HG03139 (cell line): Measurements from ENCODE around the gene IGFL4.

Source experiments
- ATAC-seq: cut with Tn5 transposase; IDR thresholded peaks from one replicate; pipeline ENCODE4 v1.9.1; 2021; ENCODE audit not compliant: unreplicated experiment

Gene IGFL4

DNA sequence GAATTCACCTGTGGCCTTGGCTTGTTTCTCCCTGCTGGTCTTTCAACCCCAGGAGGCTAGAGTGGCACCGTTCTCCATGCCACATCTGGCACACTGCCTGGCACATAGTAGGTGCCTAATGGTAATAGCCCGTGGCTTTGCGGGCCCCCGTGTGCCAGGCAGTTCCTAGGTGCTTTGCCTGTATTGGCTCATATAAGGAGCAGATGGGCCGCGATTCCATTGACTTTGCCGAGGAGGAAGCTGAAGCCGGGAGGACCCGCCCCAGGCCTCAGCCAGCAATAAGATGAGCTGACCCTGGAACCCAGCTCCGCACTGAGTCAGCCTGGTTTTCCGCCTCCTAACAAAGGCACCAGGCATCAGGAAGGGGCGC, 18.8 kb downstream of the IGFL4 start:
- ATAC-seq: no peak

DNA sequence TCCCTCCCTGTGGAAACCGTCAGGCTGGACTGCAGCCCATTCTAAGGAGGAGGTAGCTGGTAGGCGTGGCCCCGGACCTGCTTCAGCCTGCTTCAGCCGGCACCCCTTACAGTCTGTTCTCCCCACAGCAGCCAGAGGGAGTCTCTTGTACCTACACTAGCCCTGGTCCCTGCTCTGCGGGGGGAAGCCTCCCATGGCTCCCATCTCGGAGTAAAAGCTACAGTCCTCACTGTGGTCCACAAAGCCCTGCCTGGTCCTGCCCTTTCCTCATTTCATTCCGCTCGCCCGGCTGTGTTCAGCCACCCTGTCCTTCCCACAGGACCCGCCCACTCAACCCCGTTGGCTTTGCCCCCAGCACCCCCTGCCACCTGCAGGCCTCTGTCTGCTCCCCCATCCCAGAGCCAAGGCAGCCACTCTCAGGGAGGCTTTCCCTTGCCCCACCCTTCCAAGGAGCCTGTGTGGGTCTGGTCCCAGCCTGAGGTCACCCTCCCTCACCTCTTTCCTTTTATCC, 19.2 kb downstream of the IGFL4 start:
- ATAC-seq: no peak

DNA sequence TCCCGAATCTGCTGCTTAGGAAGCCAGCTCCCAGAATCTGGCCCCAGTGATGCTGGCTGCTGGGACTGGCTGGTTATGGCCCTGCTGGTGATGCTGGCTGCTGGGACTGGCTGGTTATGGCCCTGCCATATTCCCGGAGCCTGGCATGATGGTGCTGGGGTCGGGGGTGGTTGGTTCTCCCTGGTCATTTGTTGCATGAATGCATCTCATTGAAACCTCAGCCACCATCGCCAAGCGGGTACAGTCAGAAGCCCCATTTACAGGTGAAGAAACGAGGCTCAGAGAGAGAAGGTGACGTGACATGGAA, 20.0 kb downstream of the IGFL4 start:
- ATAC-seq: no peak

DNA sequence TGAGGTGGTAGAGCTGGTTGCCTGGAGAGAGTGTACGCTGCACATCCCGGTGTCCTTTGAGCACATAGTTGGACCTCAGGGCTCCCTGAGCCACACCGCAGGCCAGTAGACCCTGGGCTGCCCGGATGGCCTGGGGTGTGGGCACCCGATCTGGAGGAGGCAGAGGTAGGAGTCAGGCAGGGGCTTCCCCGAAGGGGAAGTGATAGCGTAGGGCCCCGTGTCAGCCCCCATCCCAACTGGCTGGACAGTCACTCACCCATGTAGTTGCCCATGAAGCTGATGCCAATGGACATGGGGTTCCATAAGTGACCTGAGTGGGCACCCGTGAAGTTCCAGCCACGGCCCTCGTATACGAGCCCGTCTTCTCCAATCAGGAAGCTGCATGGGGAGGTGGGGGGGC, 21.5 kb downstream of the IGFL4 start:
- ATAC-seq: no peak

DNA sequence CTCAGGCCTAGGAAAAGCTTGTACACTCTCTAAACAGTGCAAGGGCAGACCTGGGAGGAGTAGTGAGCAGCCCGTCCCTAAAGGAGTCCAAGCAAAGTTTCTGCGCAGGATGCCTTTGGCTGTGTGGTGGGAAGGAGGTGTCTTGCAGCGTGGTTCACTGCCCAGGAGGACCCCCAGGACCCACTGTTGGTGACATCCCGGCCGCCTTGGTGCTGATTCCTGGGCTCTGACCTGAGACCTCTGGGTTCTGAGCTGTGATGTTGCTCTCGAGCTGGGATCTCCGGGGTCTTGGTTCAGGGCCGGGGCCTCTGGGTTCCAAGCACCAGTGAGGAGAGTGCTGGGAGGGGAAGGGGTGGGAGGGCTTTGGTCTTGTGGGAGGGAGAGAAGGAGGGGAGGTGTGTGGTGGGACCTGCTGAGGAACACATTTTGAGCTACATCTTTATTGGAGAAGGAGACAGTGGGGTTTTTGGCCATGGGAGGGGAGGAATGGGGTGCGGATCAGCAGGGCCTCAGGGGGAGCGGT, 22.0 kb downstream of the IGFL4 start:
- ATAC-seq: no peak

DNA sequence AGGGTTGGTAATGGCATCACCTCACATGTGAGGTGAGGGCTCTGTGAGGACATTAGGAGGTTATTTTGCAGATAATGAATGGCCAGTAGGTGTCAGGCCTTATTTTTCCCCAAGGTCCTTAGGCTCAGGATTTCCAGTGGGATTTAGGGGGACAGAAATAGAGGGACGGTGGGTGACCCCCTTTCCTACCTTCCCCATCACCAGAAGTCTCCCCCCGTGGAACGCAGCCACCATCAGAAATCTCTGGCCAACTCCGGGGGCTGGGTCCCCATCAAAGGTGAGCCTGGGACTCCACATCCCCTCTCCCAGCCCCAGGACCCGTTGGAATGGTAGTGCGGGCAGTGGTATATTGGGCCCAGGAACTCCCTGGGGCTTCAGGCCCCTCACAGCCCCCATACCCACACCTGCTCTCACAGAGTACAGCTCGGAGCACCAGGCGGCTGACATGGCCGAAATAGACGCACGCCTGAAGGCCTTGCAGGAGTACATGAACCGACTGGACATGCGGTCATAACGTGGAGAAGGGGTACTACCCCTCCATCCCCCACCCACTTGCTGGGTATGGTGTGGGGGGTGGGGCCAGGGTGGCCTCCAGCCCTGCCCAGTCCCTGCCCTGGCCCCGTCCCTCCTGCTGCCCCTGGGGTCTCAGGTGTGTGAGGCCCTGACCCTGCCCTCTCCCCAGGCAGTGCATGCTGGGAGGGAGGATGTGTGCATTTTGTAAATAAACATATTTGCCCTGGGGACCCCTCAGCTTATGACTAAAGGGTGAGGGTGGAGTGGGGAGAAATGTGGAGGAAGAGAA, 22.7 kb downstream of the IGFL4 start:
- no peak for ATAC-seq

DNA sequence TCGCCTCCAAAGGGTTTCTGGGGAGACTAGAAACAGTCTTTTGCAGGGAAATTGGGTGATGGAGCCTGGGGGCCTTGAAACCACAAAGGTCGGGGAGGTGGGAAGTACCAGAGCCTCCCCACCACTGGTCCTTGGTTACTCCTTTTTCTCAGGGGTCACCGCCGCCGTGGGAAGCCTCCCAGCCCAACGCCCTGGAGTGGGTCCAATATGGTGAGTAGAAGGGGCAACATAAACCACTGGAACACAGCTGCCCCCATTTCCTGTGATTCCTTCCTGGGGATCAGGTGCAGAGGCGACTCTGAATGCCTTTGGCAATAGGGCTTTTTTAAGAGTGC, 23.7 kb downstream of the IGFL4 start:
- ATAC-seq: no peak

DNA sequence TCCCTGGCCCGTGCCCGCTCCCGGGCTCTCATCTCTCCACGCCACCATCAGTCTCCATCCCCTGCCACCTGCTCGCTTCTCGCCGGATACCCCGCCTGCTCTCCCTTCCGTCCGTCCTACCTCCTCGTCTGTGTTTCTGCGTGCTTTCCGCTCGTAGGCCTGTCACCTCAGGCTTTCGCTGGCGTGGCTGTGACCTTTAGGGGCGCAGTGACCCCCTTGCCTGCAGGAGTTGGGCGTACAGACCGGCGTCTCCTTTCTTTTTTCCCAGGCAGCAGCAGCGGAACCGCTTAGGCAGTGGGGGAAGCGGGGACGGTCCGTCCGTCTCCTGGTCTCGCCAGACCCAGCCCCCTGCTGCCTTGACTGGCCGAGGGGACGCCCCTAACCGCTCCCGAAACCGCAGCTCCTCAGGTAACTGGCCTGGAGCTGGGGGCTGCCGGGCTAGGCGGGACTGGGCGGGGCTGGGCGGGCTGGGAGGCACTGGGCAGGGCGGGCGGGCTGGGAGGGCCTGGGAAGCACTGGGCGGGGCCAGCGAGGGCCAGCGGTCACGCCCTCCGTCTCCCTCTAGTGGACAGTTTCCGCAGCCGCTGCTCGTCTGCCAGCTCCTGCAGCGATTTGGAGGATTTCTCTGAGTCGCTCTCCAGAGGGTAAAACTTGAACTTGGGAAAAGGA, 24.2 kb downstream of the IGFL4 start:
- peak; percentile 44 for ATAC-seq

DNA sequence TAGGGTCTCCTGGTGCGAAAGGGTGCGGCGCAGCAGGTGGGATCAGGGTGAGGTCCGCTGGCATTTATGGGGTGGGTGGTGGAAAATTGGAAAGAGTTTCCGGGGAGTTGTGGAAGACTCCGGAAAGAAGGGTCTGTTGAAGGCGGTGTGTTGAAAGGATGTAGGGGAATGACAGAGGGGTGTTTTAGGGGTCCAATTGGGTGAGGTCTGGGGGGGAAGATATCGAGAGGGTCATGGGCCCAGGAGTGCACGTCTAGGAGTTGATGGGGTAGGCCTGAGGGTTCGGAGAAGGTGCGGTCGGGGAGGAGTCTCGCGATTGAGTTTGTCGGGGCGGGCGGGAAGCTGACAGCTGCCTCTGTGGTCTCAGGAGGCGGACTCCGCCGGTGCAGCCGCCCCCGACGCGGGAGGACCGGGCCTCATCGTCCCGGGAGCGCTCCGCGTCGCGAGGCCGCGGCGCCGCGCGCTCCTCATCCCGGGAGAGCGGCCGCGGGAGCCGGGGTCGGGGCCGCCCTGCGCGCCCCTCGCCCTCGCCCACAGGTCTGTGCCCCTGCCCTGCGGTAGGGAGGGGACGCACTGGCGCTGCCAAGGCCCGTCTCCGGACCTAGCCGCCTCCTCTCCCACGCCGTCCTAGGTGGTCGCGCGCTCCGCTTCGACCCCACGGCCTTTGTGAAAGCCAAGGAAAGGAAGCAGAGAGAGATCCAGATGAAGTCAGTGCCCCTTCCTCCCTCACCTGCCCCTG, 24.9 kb downstream of the IGFL4 start:
- no peak for ATAC-seq

DNA sequence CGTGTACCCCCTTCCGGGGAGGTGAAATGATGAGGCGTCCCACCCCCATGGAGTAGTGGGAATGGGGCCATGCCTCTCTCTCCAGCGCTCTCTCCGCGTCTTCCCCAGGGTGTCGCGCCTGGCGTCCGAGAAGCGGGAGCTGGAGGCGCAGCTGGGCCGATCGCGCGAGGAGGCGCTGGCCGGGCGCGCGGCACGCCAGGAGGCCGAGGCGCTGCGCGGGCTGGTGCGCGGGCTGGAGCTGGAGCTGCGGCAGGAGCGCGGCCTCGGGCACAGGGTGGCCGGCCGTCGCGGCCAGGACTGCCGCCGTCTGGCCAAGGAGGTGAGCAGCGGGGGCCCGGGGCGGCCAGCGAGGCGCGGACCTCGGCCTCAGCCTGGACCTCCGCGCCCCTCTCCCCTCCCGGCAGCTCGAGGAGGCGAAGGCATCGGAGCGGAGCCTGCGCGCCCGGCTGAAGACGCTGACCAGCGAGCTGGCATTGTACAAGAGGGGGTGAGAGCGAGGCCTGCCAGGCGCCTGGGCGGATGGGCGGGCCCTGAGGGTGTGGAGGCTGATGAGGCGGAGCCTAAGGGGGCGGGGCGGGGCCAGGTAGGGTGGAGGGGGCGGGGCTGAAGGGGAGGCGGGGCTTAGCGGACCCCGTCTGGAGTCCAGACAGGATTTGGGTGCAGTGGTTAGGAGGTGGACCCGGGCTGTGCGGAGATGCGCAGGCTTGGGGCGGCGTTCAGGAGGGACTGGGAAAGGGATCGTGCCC, 25.7 kb downstream of the IGFL4 start:
- ATAC-seq: no peak

DNA sequence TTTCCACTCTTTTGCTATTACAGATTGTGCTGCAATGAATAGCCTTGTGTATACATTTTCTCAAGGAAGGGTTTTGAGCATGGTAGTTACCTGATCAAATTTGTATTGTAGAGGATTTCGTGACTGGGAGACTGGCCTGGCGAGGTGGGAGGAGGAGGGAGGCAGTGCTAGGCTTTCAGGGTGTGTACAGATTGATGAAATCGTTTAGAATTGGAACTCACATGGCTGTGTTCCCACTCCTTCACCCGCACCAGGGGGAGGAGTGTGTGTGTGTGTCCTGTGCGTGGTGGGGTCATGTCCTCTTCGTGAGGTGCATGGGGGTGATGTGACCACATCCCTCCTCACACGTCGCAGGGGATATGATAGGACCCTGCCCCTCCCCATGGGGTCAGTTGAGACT, 26.3 kb downstream of the IGFL4 start:
- no peak for ATAC-seq

DNA sequence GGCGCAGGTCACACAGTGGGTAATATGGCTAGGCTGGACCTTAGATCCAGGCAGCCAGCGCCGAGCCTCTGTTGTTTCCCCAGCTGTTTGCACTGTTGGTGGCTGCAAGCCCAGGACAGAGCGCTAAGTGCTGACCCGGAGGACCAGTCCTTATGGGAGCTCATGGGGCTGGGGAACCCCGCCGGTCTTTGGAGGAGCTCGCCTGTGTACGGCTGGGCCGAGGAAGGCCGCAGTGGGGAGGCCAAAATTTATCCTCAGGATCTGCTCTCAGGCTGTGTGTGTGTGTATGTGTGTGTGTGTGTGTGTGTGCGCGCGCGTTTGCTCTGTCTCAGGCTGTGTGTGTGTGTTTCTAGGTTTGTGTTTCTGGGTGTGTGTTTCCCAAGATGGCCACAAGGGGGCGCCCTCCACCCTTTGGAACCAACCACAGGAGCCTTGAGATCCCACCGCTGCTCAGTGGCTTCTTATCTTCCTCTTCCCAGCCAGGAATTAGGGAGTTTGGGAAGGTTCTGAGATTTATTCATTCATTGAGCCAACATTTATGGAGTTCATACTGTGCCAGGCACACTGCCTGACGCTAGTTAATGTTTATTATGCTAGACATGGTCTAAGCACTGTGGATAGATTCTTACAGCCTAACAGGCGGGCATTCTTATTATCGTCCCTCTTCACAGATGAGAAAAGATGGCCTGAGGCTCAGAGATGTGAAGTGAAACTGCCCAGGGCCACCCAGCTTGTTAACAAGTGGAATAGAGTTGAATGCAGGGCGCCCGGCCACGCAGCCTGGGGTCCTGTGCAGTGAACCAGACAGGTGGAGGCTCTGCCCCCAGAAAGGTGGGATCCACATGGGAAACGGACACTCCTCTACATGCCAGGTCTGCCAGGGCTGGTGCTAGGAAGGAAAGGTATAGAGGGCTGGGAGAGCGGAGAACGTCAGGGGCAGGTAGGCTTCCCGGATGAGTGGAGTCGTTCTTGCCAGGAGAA, 31.0 kb downstream of the IGFL4 start:
- ATAC-seq: no peak

DNA sequence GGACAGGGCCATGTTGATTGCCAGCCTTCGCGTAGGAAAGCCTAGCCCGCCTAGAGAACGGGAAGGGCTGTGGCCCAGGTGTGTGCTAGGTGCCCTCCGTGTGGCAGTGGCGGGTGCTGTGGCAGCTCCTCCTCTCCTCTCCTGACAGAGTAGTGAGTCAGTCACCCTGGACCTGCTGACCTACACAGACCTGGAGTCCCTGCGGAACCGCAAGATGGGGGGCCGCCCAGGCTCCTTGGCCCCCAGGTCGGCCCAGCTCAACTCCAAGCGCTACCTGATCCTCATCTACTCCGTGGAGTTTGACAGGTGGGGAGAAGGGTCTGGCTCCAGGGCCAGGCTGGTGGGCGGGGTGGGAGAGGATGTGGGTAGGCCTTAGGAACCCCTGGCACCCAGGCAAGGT, 34.4 kb downstream of the IGFL4 start:
- ATAC-seq: no peak

DNA sequence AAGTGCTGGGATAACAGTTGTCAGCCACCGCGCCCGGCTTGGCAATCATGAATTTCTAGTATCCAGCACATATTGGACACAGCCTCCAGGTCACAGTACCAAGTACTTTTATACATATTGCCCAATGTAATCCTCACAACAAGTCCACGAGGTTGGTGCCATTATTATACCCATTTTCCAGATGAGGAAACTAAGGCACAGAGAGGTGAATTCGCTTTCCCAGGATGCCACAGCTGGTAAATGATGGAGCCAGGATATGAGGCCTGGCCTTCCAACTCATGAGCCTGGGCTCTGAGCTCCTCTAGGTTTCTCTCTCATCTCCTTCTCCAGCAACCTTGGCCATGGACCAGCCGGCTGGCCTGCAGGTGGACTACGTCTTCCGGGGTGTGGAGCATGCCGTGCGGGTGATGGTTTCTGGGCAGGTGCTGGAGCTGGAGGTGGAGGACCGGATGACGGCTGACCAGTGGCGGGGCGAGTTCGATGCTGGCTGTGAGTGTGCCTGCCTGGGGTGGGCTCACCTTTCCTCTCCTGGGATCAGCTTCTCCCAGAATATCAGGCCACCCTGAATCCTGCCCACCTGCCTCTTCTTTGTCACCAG, 38.0 kb downstream of the IGFL4 start:
- no peak for ATAC-seq

DNA sequence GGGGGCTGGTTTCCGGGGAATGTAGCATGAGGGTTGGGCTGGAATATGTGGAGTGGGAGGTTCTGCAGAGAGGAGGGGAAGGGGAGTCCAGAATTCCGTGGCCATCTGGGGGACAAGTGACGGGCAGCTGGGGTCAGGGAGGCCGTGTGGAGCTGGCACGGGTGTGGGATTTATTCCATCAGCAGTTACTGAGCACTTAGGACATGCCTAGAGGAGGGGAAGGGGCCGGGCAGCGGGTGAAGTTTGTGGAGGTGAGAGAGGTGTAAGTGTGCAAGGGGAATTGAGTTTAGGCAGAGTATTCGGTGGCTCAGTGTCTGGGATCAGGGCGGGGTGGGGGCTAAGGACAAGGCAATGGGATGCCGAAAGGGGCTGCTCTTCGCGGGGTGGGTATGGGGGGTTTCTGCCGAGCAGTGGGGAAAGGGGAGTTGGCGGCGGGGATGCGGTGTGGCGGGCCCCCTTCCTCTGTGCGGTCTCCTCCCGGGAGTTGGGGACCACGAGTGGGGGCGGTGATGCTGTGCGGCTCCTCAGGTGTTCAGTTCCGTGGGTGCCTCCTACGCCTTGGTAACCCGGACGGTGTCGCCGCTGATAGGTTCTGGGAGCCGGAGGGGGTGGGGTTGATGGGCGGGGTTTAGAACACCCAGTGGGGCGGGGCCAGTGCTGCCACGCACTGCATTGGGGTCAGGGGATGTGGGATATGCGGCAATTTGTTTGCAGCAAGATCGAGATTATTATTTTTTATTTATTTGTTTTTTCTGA, 40.1 kb downstream of the IGFL4 start:
- no peak for ATAC-seq

DNA sequence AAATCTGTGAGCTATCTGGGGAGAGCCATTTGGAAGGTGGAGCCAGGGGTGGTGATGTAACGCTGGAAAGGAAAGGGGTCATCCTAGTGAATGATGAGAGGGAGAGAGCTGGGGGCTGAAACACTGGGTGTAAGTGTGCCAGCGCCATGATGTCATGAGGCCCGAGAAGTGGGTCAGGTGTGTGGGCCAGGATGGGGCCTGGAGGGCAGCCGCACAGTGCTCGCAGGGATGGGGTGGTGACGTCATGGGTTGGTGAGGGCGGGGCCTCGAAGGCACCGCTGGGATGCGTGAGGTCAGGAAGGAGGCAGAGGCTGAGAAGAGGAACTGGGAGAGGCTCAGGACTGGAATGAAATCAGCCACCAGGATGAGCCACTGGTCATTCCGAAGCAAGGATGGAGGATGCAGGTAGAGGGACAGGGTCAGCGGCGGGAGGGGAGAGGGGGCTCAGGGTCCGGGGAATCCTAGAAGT, 41.1 kb downstream of the IGFL4 start:
- no peak for ATAC-seq

DNA sequence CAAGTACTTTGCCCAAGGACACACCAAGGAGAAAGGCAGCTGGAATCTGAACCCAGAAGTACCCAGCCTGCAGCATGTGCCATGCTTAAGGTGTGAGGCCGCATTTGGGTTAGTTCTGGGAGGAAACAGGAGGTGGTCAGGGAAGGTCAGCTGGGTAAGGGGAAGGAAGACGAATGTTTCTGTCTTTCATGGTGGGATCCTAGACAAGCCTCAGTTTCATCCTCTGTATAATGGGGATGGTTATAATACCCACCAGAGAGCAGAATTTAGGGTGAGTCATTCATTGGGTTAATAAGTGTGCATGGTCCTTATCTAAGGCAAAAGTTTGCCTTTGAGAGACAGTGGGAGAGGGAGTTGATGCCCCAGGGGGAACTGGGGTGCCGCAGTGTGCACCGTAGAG, 42.0 kb downstream of the IGFL4 start:
- no peak for ATAC-seq

DNA sequence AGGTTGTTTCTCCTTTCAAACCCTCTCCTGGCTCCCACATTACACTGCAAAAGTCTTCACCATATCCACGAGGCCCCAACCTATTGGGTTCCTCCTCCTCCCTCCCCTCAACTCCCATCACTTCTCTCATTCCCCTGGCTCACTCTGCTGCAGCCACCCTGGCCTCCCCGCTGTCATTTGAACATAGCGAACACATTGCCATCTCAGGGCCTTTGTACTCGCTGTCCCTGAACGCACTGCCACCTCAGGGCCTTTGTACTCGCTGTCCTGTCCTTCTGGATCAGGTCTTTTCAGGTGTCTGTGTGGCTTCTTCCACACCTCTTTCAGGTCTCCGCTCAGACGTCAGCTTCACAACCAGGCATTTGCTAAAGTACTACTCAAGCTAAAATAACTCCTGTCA, 43.9 kb downstream of the IGFL4 start:
- ATAC-seq: no peak
